ENCODE measurements around the gene CDV3. TPM values are rescaled to one million over a fixed set of nuclear protein-coding genes. Genes with fewer than 3 reads are reported as not detected.

CDV3 gene, protein sequence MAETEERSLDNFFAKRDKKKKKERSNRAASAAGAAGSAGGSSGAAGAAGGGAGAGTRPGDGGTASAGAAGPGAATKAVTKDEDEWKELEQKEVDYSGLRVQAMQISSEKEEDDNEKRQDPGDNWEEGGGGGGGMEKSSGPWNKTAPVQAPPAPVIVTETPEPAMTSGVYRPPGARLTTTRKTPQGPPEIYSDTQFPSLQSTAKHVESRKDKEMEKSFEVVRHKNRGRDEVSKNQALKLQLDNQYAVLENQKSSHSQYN
- 76.8 and 104 TPM in 2 replicates for total RNA-seq

GRCh38 chr3:133573629-133574194 is at the start of gene CDV3:
TSS of gene CDV3 (plus strand) at chr3:133573686. CDS start at chr3:133574045, 359 bp downstream.

Other genes starting within 250 kb of the CDV3 start
- not detected in 2 replicates for gene BFSP2, start 173.6 kb upstream of the CDV3 start, total RNA-seq
- 11.8 and 12.3 TPM in 2 replicates for gene TOPBP1, start 88.3 kb downstream of the CDV3 start, total RNA-seq
- 0.32 and 1.6 TPM in 2 replicates for gene TF, start 172.7 kb downstream of the CDV3 start, total RNA-seq
- gene SRPRB, start 232.1 kb downstream of the CDV3 start, total RNA-seq: 52.0 and 63.2 TPM in 2 replicates